C4-2B (cell line): ENCODE measurements around the gene SPEM1.
A peak's percentile ranks its signal among the peaks of the same experiment; 100 is the strongest.

Source experiments
- H3K27ac ChIP-seq: fragments of 450-650 bp; 2 replicates; pipeline ENCODE4 v1.5.1; 2017
- CTCF ChIP-seq: fragments of 450-650 bp; conservative IDR thresholded peaks from 2 replicates; pipeline ENCODE4 v1.5.1; 2017; ENCODE audit warnings: mild to moderate bottlenecking
- ZFX ChIP-seq: fragments of 450-650 bp; IDR thresholded peaks from 2 replicates; pipeline ENCODE4 v1.6.1; 2017

The SPEM1 gene

GRCh38 chr17:7460850-7461660 is 40.9 kb downstream of the SPEM1 start:
- H3K27ac ChIP-seq = no peak overlapping the region
- TF ChIP-seq ZFX (no peak), CTCF (no peak)

- H3K27ac ChIP-seq = no peak overlapping the region
- TF ChIP-seq CTCF (no peak), ZFX (no peak)
Observed at GRCh38 chr17:7462474-7463371, 42.6 kb downstream of the SPEM1 start.

- H3K27ac ChIP-seq = no peak overlapping the region
- TF ChIP-seq ZFX (no peak), CTCF (no peak)
Observed at GRCh38 chr17:7463372-7463846, 43.3 kb downstream of the SPEM1 start.

- H3K27ac ChIP-seq = no peak overlapping the region
- TF ChIP-seq ZFX (no peak), CTCF (no peak)
Observed at GRCh38 chr17:7464081-7464480, 44.0 kb downstream of the SPEM1 start.

- no peak overlapping the region for H3K27ac ChIP-seq
- no peak for TF ChIP-seq ZFX
- TF ChIP-seq CTCF = no peak
Observed at GRCh38 chr17:7465597-7466275, 45.6 kb downstream of the SPEM1 start.

GRCh38 chr17:7466318-7466638 is 46.2 kb downstream of the SPEM1 start:
- TF ChIP-seq ZFX = no peak
- TF ChIP-seq CTCF = no peak
- peak overlapping the region; percentile 40; the same call in 1 of the 2 replicates for H3K27ac ChIP-seq
